Caco-2 (cell line): ENCODE data around the gene FMN1. TPM values are rescaled to one million over a fixed set of nuclear protein-coding genes. Genes with fewer than 3 reads are reported as not detected.
A peak's percentile ranks its signal among the peaks of the same experiment; 100 is the strongest.

Experiments used
- BruUV-seq: library from RNA; stranded (reverse); fragments of 400-500 nt; replicated peaks from 2 replicates; lab custom pipeline; 2021; lab: Mats Ljungman, UMichigan
- CTCF ChIA-PET: fragments of 300-600 bp; sonication (Branson Sonifier 250); formaldehyde crosslinking; loops from one replicate; lab custom pipeline; 2022; ENCODE audit warnings: antibody characterized with exemption; lab: Charles Lee
- POLR2A ChIA-PET: fragments of 300-600 bp; sonication (Branson Sonifier 250); formaldehyde crosslinking; loops from one replicate; lab custom pipeline; 2022; ENCODE audit warnings: antibody characterized with exemption; lab: Charles Lee
- DNase-seq, 2 experiments: peaks; one replicate each; pipeline versions ENCODE4 v3.0.0 to v3.0.0-alpha.2; 2020 to 2022
- H3K27me3 ChIP-seq: replicated peaks from 2 replicates; pipeline ENCODE4 v1.6.0; 2011; ENCODE audit warnings: low read length; ENCODE audit not compliant: control insufficient read depth, insufficient read depth
- H3K36me3 ChIP-seq: 2 replicates; pipeline ENCODE4 v1.5.1; 2011; ENCODE audit warnings: low read length; ENCODE audit not compliant: control insufficient read depth, insufficient read depth
- H3K4me1 ChIP-seq: fragments of 250-450 bp; sonication (Bioruptor Pico); 2 replicates; pipeline ENCODE4 v1.5.1; 2020; ENCODE audit warnings: mild to moderate bottlenecking
- H3K4me3 ChIP-seq: 2 replicates; pipeline ENCODE4 v1.5.1; 2011; ENCODE audit warnings: low read depth, mild to moderate bottlenecking, control low read depth, low read length
- H3K9me3 ChIP-seq: fragments of 250-450 bp; sonication (Bioruptor Pico); 2 replicates; pipeline ENCODE4 v1.5.1; 2020; ENCODE audit warnings: mild to moderate bottlenecking, moderate library complexity
- H3K27ac Mint-ChIP-seq: one replicate; pipeline ENCODE4 v1.8.0; 2022; ENCODE audit warnings: mixed read lengths; ENCODE audit not compliant: unreplicated experiment
- H3K27me3 Mint-ChIP-seq: one replicate; pipeline ENCODE4 v1.8.0; 2022; ENCODE audit warnings: mixed read lengths; ENCODE audit not compliant: insufficient read depth, unreplicated experiment
- H3K36me3 Mint-ChIP-seq: one replicate; pipeline ENCODE4 v1.8.0; 2022; ENCODE audit warnings: mild to moderate bottlenecking, mixed read lengths; ENCODE audit not compliant: insufficient read depth, unreplicated experiment
- H3K4me1 Mint-ChIP-seq: one replicate; pipeline ENCODE4 v1.8.0; 2022; ENCODE audit warnings: low read depth, mixed read lengths; ENCODE audit not compliant: unreplicated experiment
- H3K4me3 Mint-ChIP-seq: one replicate; pipeline ENCODE4 v1.8.0; 2022; ENCODE audit warnings: mild to moderate bottlenecking, moderate library complexity, mixed read lengths; ENCODE audit not compliant: unreplicated experiment
- H3K9me3 Mint-ChIP-seq: one replicate; pipeline ENCODE4 v1.8.0; 2022; ENCODE audit warnings: mixed read lengths; ENCODE audit not compliant: unreplicated experiment
- CTCF ChIP-seq, 2 experiments: fragments of 200-600 bp in 1 of 2; IDR thresholded peaks; 1 replicate in 1 of 2; 2 replicates in 1 of 2; pipeline versions ENCODE4 v1.5.1 to v1.8.0; 2011 to 2022; ENCODE audit warnings: antibody characterized with exemption in 1 of 2, control low read depth in 1 of 2, inconsistent platforms in 1 of 2, low read depth in 1 of 2, low read length in 1 of 2, mild to moderate bottlenecking in 1 of 2, moderate library complexity in 1 of 2; ENCODE audit not compliant: insufficient read depth in 1 of 2, severe bottlenecking in 1 of 2, unreplicated experiment in 1 of 2
- intact Hi-C: fragments of 100-400 bp; cut with micrococcal nuclease; formaldehyde crosslinking; loops from one replicate; pipeline ENCODE4 v1.10.0; 2022; ENCODE audit not compliant: unreplicated experiment
- total RNA-seq: library from RNA; stranded (reverse); gene quantifications from 2 replicates; pipeline ENCODE4 v1.2.3, GENCODE V29; 2022

The FMN1 gene
- total RNA-seq, 1 experiment from 2014 or later = 1.6 TPM

- intact Hi-C loops = no loop called here
- H3K4me1 Mint-ChIP-seq = no peaks in the 10 kb centered on the region
Measured at GRCh38 chr15:33135355-33135781, 59.1 kb downstream of the FMN1 start.

GRCh38 chr15:33132722-33133345 lies 61.7 kb downstream of the FMN1 start:
- H3K4me3 ChIP-seq = no peak overlapping the region
- Mint-ChIP-seq H3K27ac (no peak overlapping the region), H3K4me3 (no peak overlapping the region), H3K4me1 (no peaks in the 10 kb centered on the region), H3K36me3 (no peaks in the 10 kb centered on the region), H3K27me3 (peaks cover 11% of the 10 kb centered on the region), H3K9me3 (peaks cover 5% of the 10 kb centered on the region)
- no peaks in the 10 kb centered on the region for H3K4me1 ChIP-seq
- no peaks in the 10 kb centered on the region for H3K9me3 ChIP-seq
- CTCF ChIA-PET = interaction anchor here (0.6 to 1.9 kb wide), 8 partner anchors 13 to 289 kb away, joined by 3 to 12 read pairs (median 3); no protein-coding TSS in a partner anchor
- intact Hi-C loops = loop anchor here (1.0 to 5.0 kb wide), 4 partner anchors 47 to 471 kb away; no protein-coding TSS in a partner anchor
- H3K27me3 ChIP-seq = no peaks in the 10 kb centered on the region
- peak; percentile 51 to 64 for DNase-seq
- TF ChIP-seq CTCF (IDR thresholded peaks at IDR 0.05; ENCODE audit: insufficient read depth in 1 of 2, low read depth in 1 of 2, low read length in 1 of 2, severe bottlenecking in 1 of 2, unreplicated experiment in 1 of 2) = peak; percentile 70 to 78
- BruUV-seq = no TSS peak
- POLR2A ChIA-PET = no interaction called here
- no peaks in the 10 kb centered on the region for H3K36me3 ChIP-seq

More at GRCh38 chr15:33135355-33135781, 59.1 kb downstream of the FMN1 start:
- no TSS peak for BruUV-seq
- ChIA-PET POLR2A (no interaction called here), CTCF (no interaction called here)
- Mint-ChIP-seq H3K9me3 (no peaks in the 10 kb centered on the region), H3K4me3 (no peak overlapping the region), H3K27ac (no peak overlapping the region), H3K27me3 (peaks cover 13% of the 10 kb centered on the region), H3K36me3 (no peaks in the 10 kb centered on the region)
- Histone ChIP-seq H3K4me3 (no peak overlapping the region), H3K36me3 (no peaks in the 10 kb centered on the region), H3K27me3 (no peaks in the 10 kb centered on the region), H3K9me3 (no peaks in the 10 kb centered on the region), H3K4me1 (no peaks in the 10 kb centered on the region)
- no peak for DNase-seq
- no peak for TF ChIP-seq CTCF (IDR thresholded peaks at IDR 0.05; ENCODE audit: insufficient read depth in 1 of 2, low read depth in 1 of 2, low read length in 1 of 2, severe bottlenecking in 1 of 2, unreplicated experiment in 1 of 2)

- ChIA-PET POLR2A (no interaction called here), CTCF (interaction anchor here (0.7 to 1.9 kb wide), 7 partner anchors 12 to 288 kb away, joined by 3 to 12 read pairs (median 3); no protein-coding TSS in a partner anchor)
- Histone ChIP-seq H3K9me3 (no peaks in the 10 kb centered on the region), H3K4me1 (no peaks in the 10 kb centered on the region), H3K27me3 (no peaks in the 10 kb centered on the region), H3K4me3 (no peak overlapping the region), H3K36me3 (no peaks in the 10 kb centered on the region)
- H3K9me3 Mint-ChIP-seq = peaks cover 11% of the 10 kb centered on the region
- no peak for TF ChIP-seq CTCF (IDR thresholded peaks at IDR 0.05; ENCODE audit: insufficient read depth in 1 of 2, low read depth in 1 of 2, low read length in 1 of 2, severe bottlenecking in 1 of 2, unreplicated experiment in 1 of 2)
- H3K36me3 Mint-ChIP-seq = no peaks in the 10 kb centered on the region
- peaks cover 11% of the 10 kb centered on the region for H3K27me3 Mint-ChIP-seq
- H3K4me1 Mint-ChIP-seq = no peaks in the 10 kb centered on the region
- H3K4me3 Mint-ChIP-seq = no peak overlapping the region
- BruUV-seq = no TSS peak
- intact Hi-C loops = loop anchor here (1.0 to 5.0 kb wide), 4 partner anchors 46 to 470 kb away; no protein-coding TSS in a partner anchor
- DNase-seq = no peak
- H3K27ac Mint-ChIP-seq = no peak overlapping the region
Measured at GRCh38 chr15:33132233-33132580, 62.3 kb downstream of the FMN1 start.
